ENCODE data around the gene PCDHAC2.

PCDHAC2 gene

GRCh38 chr5:140989254-140990020, 23.2 kb downstream of the PCDHAC2 start:
- no peak for DNase-seq

- no peak for DNase-seq
These were observed 26.6 kb downstream of the PCDHAC2 start for GRCh38 chr5:140992828-140993227.

GRCh38 chr5:140996060-140996459, 29.8 kb downstream of the PCDHAC2 start:
- DNase-seq = no peak

GRCh38 chr5:140998921-140999410, 32.7 kb downstream of the PCDHAC2 start:
- DNase-seq = no peak

GRCh38 chr5:141001446-141001843, 35.2 kb downstream of the PCDHAC2 start:
- no peak for DNase-seq

- DNase-seq = peak in 1 of 2 experiments; percentile 11
These were observed 35.7 kb downstream of the PCDHAC2 start for GRCh38 chr5:141001844-141002604.

GRCh38 chr5:141002605-141002965, 36.3 kb downstream of the PCDHAC2 start:
- no peak for DNase-seq

- no peak for DNase-seq
These were observed 36.8 kb downstream of the PCDHAC2 start for GRCh38 chr5:141003031-141003430.

GRCh38 chr5:141003791-141004611, 37.7 kb downstream of the PCDHAC2 start:
- DNase-seq = no peak

- DNase-seq = no peak
These were observed 41.5 kb downstream of the PCDHAC2 start for GRCh38 chr5:141007791-141008190.

GRCh38 chr5:141010047-141010793, 43.9 kb downstream of the PCDHAC2 start:
- no peak for DNase-seq

GRCh38 chr5:141017943-141018342, 51.7 kb downstream of the PCDHAC2 start:
- no peak for DNase-seq
